ENCODE data around the gene ANKRD53.
"Not testable (repeated sequence)": the region's sequence is repeated elsewhere in the genome, so short reads cannot be mapped to it uniquely, and the experiment has no call there.

ANKRD53 gene

GRCh38 chr2:71018625-71019024 lies 40.2 kb downstream of the ANKRD53 start:
- no peak for DNase-seq

GRCh38 chr2:71019989-71020388 lies 41.6 kb downstream of the ANKRD53 start:
- DNase-seq = not testable (repeated sequence)

GRCh38 chr2:71021394-71021793 lies 43.0 kb downstream of the ANKRD53 start:
- DNase-seq = not testable (repeated sequence)

GRCh38 chr2:71023553-71024243 lies 45.3 kb downstream of the ANKRD53 start:
- DNase-seq = not testable (repeated sequence)

Data from fibroblast of skin of abdomen (primary cell).